Activated T-cell treated with anti-CD3 and anti-CD28 coated beads, Interleukin-2, amount 50 U/mL, for 72 hours (primary cell): ENCODE results near the gene PCDHGA12. TPM values are rescaled to one million over a fixed set of nuclear protein-coding genes. Genes with fewer than 3 reads are reported as not detected.
"Not testable (repeated sequence)": the region's sequence is repeated elsewhere in the genome, so short reads cannot be mapped to it uniquely, and the experiment has no call there.

Experiments
- ATAC-seq, 2 donors: fragments of 150-1000 bp; cut with Tn5 transposase; replicated peaks in 1 of 2; 2 replicates each; pipeline ENCODE4 v1.10.0; 2021; ENCODE audit warnings: moderate library complexity in 2 of 2, mild to moderate bottlenecking in 1 of 2
- DNase-seq, 2 donors: peaks; one replicate each; pipeline ENCODE4 v3.0.0; 2021 to 2022; ENCODE audit warnings: mixed read lengths in 1 of 2
- H3K27ac Mint-ChIP-seq: one replicate; pipeline ENCODE4 v1.8.0; 2022; ENCODE audit warnings: mild to moderate bottlenecking, moderate library complexity, mixed read lengths
- H3K27me3 Mint-ChIP-seq: one replicate; pipeline ENCODE4 v1.8.0; 2022; ENCODE audit warnings: low read depth, mixed read lengths
- H3K36me3 Mint-ChIP-seq, 2 donors: one replicate each; pipeline ENCODE4 v1.8.0; 2022; ENCODE audit warnings: mixed read lengths in 2 of 2, mild to moderate bottlenecking in 1 of 2; ENCODE audit not compliant: insufficient read depth in 2 of 2
- H3K4me1 Mint-ChIP-seq: one replicate; pipeline ENCODE4 v1.8.0; 2022; ENCODE audit warnings: low read depth, mixed read lengths
- H3K4me3 Mint-ChIP-seq, 2 donors: one replicate each; pipeline ENCODE4 v1.8.0; 2022; ENCODE audit warnings: mild to moderate bottlenecking in 2 of 2, mixed read lengths in 2 of 2, moderate library complexity in 2 of 2
- H3K9me3 Mint-ChIP-seq, 2 donors: one replicate each; pipeline ENCODE4 v1.8.0; 2022; ENCODE audit warnings: mixed read lengths in 2 of 2
- total RNA-seq, 2 donors: library from RNA; stranded (reverse); gene quantifications; one replicate each; pipeline ENCODE4 v1.2.3, GENCODE V29; 2022

The PCDHGA12 gene
- total RNA-seq, 2 donors from 2014 or later: 0.12 to 0.17 TPM

- H3K27ac Mint-ChIP-seq, H3K9me3 Mint-ChIP-seq, ATAC-seq, DNase-seq: not testable (repeated sequence)
- H3K27me3 Mint-ChIP-seq: peaks cover 80% of the 10 kb centered on the region
- peaks cover 20 to 27% of the 10 kb centered on the region in 2 donors for H3K36me3 Mint-ChIP-seq
- H3K4me3 Mint-ChIP-seq: peak overlapping the region; percentile 19 to 37
- peaks cover 32% of the 10 kb centered on the region for H3K4me1 Mint-ChIP-seq
These were observed 15.6 kb upstream of the PCDHGA12 start for GRCh38 chr5:141414548-141415274.

DNA sequence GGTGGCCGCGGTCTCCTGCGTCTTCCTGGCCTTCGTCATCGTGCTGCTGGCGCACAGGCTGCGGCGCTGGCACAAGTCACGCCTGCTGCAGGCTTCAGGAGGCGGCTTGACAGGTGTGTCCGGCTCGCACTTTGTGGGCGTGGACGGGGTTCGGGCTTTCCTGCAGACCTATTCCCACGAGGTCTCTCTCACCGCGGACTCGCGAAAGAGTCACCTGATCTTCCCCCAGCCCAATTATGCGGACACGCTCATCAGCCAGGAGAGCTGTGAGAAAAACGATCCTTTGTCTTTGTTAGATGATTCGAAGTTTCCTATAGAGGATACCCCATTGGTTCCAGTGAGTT, 15.1 kb upstream of the PCDHGA12 start:
- ATAC-seq, H3K27ac Mint-ChIP-seq, DNase-seq: not testable (repeated sequence)
- peaks cover 80% of the 10 kb centered on the region for H3K27me3 Mint-ChIP-seq
- H3K4me3 Mint-ChIP-seq: peak overlapping the region; percentile 37 to 59
- H3K9me3 Mint-ChIP-seq: peaks cover 8 to 11% of the 10 kb centered on the region in 2 donors
- peaks cover 19 to 28% of the 10 kb centered on the region in 2 donors for H3K36me3 Mint-ChIP-seq
- H3K4me1 Mint-ChIP-seq: peaks cover 32% of the 10 kb centered on the region

GRCh38 chr5:141417494-141418172, 12.7 kb upstream of the PCDHGA12 start, which contains the start of gene PCDHGB7:
TSS of gene PCDHGB7 (plus strand) at chr5:141417677. CDS start at chr5:141417860, 183 bp downstream.
- H3K27me3 Mint-ChIP-seq: peaks cover 90% of the 10 kb centered on the region
- peak within 1 kb of the TSS; percentile 77 for H3K27ac Mint-ChIP-seq
- DNase-seq (peak; percentile 67 to 71), ATAC-seq (peak; percentile 77 to 79)
- not testable (repeated sequence) for H3K9me3 Mint-ChIP-seq
- H3K36me3 Mint-ChIP-seq: peaks cover 17 to 43% of the 10 kb centered on the region in 2 donors
- peaks cover 46% of the 10 kb centered on the region for H3K4me1 Mint-ChIP-seq
- peak within 1 kb of the TSS; percentile 77 to 86 for H3K4me3 Mint-ChIP-seq

- Mint-ChIP-seq H3K27me3 (peaks cover 86% of the 10 kb centered on the region), H3K4me3 (no peak overlapping the region), H3K27ac (no peak overlapping the region), H3K4me1 (peaks cover 31% of the 10 kb centered on the region), H3K9me3 (peaks cover 8 to 14% of the 10 kb centered on the region in 2 donors), H3K36me3 (peaks cover 23 to 35% of the 10 kb centered on the region in 2 donors)
- ATAC-seq (no peak), DNase-seq (no peak)
These were observed 11.0 kb upstream of the PCDHGA12 start for GRCh38 chr5:141419074-141419880.

- H3K4me3 Mint-ChIP-seq: peak within 1 kb of the TSS; percentile 85 to 87
- H3K4me1 Mint-ChIP-seq: peaks cover 20% of the 10 kb centered on the region
- H3K9me3 Mint-ChIP-seq: peaks cover 5 to 12% of the 10 kb centered on the region in 2 donors
- DNase-seq (peak; percentile 56 to 58), ATAC-seq (peak; percentile 48 to 49)
- peak within 1 kb of the TSS; percentile 80 for H3K27ac Mint-ChIP-seq
- peaks cover 85% of the 10 kb centered on the region for H3K27me3 Mint-ChIP-seq
- peaks cover 19 to 34% of the 10 kb centered on the region in 2 donors for H3K36me3 Mint-ChIP-seq
These were observed 9.3 kb upstream of the PCDHGA12 start, which contains the start of gene PCDHGA11 for GRCh38 chr5:141420855-141421488. TSS of gene PCDHGA11 (plus strand) at chr5:141421051. CDS start at chr5:141421228, 177 bp downstream.

GRCh38 chr5:141421489-141421855, 8.8 kb upstream of the PCDHGA12 start:
- peaks cover 19 to 34% of the 10 kb centered on the region in 2 donors for H3K36me3 Mint-ChIP-seq
- H3K4me1 Mint-ChIP-seq: peaks cover 20% of the 10 kb centered on the region
- peak overlapping the region; percentile 38 for H3K27ac Mint-ChIP-seq
- ATAC-seq (no peak), DNase-seq (no peak)
- H3K4me3 Mint-ChIP-seq: peak overlapping the region; percentile 85 to 87
- H3K27me3 Mint-ChIP-seq: peaks cover 88% of the 10 kb centered on the region
- peaks cover 5 to 12% of the 10 kb centered on the region in 2 donors for H3K9me3 Mint-ChIP-seq

GRCh38 chr5:141422742-141423291, 7.5 kb upstream of the PCDHGA12 start:
- no peak overlapping the region for H3K27ac Mint-ChIP-seq
- DNase-seq: no peak
- H3K4me3 Mint-ChIP-seq: no peak overlapping the region
- H3K4me1 Mint-ChIP-seq: peaks cover 18% of the 10 kb centered on the region
- ATAC-seq: no peak
- H3K9me3 Mint-ChIP-seq: peaks cover 5 to 12% of the 10 kb centered on the region in 2 donors
- H3K36me3 Mint-ChIP-seq: peaks cover 18 to 34% of the 10 kb centered on the region in 2 donors
- H3K27me3 Mint-ChIP-seq: peaks cover 87% of the 10 kb centered on the region

GRCh38 chr5:141427783-141428426, 2.4 kb upstream of the PCDHGA12 start:
- Mint-ChIP-seq H3K27me3 (peaks cover 75% of the 10 kb centered on the region), H3K36me3 (peaks cover 16 to 22% of the 10 kb centered on the region in 2 donors), H3K9me3 (peaks cover 10 to 13% of the 10 kb centered on the region in 2 donors), H3K4me1 (peaks cover 21% of the 10 kb centered on the region), H3K4me3 (no peak overlapping the region), H3K27ac (no peak overlapping the region)
- ATAC-seq (no peak), DNase-seq (no peak)

DNA sequence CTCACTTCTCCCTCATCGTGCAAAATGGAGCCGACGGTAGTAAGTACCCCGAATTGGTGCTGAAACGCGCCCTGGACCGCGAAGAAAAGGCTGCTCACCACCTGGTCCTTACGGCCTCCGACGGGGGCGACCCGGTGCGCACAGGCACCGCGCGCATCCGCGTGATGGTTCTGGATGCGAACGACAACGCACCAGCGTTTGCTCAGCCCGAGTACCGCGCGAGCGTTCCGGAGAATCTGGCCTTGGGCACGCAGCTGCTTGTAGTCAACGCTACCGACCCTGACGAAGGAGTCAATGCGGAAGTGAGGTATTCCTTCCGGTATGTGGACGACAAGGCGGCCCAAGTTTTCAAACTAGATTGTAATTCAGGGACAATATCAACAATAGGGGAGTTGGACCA, 979 bp downstream of the PCDHGA12 start:
- Mint-ChIP-seq H3K27ac (no peak overlapping the region), H3K4me1 (peaks cover 21% of the 10 kb centered on the region), H3K36me3 (peaks cover 13 to 23% of the 10 kb centered on the region in 2 donors), H3K9me3 (peaks cover 9 to 10% of the 10 kb centered on the region in 2 donors), H3K4me3 (peak overlapping the region; percentile 84 to 87), H3K27me3 (peaks cover 63% of the 10 kb centered on the region)
- peak in 1 of 2 donors; percentile 37 for ATAC-seq
- peak in 1 of 2 donors; percentile 31 for DNase-seq

DNA sequence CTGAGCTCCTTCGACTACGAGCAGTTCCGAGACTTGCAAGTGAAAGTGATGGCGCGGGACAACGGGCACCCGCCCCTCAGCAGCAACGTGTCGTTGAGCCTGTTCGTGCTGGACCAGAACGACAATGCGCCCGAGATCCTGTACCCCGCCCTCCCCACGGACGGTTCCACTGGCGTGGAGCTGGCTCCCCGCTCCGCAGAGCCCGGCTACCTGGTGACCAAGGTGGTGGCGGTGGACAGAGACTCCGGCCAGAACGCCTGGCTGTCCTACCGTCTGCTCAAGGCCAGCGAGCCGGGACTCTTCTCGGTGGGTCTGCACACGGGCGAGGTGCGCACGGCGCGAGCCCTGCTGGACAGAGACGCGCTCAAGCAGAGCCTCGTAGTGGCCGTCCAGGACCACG, 2.0 kb downstream of the PCDHGA12 start:
- H3K9me3 Mint-ChIP-seq, H3K4me3 Mint-ChIP-seq, ATAC-seq, DNase-seq, H3K27ac Mint-ChIP-seq: not testable (repeated sequence)
- Mint-ChIP-seq H3K36me3 (peaks cover 13 to 23% of the 10 kb centered on the region in 2 donors), H3K27me3 (peaks cover 59% of the 10 kb centered on the region), H3K4me1 (peaks cover 21% of the 10 kb centered on the region)

DNA sequence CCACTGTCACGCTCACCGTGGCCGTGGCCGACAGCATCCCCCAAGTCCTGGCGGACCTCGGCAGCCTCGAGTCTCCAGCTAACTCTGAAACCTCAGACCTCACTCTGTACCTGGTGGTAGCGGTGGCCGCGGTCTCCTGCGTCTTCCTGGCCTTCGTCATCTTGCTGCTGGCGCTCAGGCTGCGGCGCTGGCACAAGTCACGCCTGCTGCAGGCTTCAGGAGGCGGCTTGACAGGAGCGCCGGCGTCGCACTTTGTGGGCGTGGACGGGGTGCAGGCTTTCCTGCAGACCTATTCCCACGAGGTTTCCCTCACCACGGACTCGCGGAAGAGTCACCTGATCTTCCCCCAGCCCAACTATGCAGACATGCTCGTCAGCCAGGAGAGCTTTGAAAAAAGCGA, 2.4 kb downstream of the PCDHGA12 start:
- DNase-seq, H3K27ac Mint-ChIP-seq, H3K9me3 Mint-ChIP-seq, H3K4me3 Mint-ChIP-seq, ATAC-seq: not testable (repeated sequence)
- Mint-ChIP-seq H3K27me3 (peaks cover 58% of the 10 kb centered on the region), H3K4me1 (peaks cover 21% of the 10 kb centered on the region), H3K36me3 (peaks cover 13 to 23% of the 10 kb centered on the region in 2 donors)
